HG03571 (cell line): Measurements from ENCODE around the gene FASTKD3.

Experiments used
- ATAC-seq: cut with Tn5 transposase; IDR thresholded peaks from one replicate; pipeline ENCODE4 v1.9.1; 2021; ENCODE audit not compliant: unreplicated experiment

Gene FASTKD3

DNA sequence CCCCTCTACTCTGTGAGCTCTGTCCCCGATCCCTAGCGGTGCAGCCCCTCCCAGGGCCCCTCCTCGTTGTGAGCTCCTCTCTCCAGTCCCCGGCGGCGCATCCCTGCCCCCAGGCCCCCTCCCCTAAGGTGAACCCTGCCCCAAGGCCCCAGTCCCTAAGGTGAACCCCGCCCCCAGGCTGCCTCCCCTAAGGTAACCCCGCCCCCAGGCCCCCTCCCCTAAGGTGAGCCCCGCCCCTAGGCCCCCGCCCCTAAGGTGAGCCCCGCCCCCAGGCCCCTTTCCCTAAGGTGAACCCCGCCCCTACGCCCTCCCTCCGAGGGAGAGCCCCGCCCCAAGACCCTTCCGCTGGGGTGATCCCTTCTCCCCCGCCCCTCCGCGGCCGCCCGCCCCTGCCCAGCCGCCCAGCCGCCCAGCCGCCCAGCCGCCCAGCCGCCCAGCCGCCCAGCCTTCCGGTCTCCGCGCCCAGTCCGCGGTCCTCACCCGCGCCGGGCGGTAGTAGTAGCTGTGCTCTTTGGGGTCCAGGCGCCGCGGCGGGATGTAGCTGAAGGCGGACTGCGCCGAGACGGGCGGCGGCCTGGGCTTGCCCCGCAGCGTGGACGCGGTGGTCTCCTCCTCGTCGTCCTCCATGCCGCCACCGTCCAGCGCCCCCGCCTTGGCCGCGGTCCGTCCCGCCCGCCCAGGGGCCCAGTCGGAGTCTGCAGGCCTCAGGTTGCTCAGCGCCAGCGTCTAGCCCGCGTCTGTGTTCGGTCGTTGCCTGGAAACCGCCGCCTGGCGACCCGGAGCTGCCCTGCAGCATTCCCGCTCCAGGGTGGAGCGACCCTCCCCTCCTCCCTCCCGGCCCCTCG is 18.2 kb downstream of the FASTKD3 start, which contains the start of gene CFAP90:
TSS of gene CFAP90 (minus strand) at position 739 of the 845 bp plus-strand sequence. CDS start at position 627, 112 bp downstream.
- no peak for ATAC-seq

DNA sequence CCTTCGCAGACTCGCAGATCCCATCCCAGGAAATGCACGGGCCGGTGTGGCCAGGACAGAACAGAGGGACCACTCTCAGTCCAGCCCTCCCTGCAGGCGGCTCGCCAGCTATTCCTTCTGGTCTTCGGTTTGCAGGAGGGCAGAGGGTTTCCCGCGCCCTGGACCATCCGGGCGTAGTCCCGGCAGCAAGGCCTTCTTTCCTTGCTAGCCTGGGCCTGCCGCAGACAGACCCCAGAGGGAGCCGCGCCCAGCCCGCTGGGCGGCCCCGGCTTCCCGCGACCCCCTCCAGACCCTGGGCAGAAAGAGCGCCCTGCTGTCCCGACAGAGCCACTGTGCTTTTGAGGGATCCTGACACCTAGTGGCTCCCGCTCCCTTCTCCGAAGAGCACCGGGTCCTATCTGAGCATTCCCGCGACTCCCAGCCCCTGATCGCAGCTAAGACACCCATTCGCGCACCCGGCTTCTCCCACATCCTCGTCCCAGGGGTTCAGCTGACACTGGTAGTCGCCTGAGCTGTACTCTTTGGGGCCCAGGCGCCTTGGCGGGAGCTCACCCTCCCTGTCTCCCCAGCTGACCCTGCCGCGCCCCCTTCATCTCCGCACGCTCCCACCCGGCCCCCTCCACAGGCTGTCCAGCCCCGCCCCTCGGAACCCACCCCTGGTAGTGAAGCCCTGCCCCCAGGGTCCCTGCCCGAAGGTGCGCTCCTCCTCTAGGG is 19.0 kb downstream of the FASTKD3 start:
- ATAC-seq, result no peak

DNA sequence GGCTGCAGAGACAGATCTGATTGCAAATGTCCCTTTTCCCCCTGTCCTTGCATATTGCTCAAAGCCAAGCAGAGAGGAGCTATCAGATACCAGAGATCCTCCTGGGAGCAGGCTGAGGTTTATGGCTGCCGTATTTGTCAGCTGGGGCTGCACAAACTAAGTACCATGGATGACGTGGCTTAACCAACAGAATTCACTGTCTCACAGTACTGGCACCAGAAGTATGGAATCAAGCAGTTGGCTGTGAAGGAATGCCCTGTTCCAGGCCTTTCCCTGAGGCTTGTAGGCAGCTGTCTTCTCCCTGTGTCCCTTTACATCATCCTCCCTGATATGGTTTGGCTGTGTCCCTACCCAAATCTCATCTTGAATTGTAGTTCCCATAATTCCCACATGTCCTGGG is 20.5 kb downstream of the FASTKD3 start:
- no peak for ATAC-seq

DNA sequence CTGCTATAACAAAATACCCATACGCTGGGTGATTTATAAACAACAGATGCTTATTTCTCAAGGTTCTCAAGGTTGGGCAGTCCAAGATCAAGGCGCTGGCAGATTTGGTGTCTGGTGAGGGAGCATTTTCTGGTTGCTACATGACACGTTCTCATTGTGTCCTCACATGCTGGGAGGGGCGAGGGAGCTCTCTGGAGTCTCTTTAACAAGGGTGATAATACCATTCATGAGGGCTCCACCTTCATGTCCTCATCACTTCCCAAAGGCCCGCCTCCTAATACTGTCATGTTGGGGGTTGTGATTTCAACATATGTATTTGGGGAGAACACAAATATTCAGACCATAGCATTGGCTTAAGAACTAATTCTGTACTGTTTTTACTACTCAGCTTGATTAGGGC is 22.5 kb downstream of the FASTKD3 start:
- ATAC-seq, result no peak

DNA sequence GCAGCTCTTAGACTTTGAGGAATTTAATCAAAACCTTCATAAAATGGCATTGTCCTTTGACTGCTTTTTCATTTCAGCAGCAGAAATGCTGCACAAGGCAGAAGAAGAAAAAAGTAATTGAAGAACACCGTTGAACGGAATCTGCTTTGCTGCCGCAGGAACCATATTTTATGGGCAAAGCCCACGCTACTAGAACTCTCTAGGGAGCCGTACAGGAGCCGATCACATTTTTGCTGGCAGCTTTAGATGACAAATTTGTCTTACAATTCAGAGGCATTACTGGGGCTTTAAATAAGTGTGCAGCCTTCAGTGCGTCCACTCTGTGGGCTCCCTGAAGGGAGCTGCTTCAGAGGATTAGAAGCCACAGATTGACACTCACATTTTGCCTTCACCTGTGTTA is 23.3 kb downstream of the FASTKD3 start:
- ATAC-seq, result no peak

DNA sequence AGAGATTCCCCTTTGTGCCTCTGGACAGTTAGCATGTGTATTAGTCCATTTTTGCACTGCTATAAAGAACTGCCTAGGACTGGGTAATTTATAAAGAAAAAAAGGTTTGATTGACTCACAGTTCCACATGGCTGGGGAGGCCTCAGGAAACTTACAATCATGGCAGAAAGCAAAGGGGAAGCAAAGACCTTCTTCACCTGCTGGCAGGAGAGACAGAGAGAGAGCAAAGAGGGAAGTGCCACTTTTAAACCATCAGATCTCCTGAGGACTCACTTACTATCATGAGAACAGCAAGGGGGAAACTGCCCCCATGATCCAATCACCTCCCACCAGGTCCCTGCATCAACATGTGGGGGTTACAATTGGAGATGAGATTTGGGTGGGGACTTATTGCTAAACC is 23.9 kb downstream of the FASTKD3 start:
- ATAC-seq, result no peak

DNA sequence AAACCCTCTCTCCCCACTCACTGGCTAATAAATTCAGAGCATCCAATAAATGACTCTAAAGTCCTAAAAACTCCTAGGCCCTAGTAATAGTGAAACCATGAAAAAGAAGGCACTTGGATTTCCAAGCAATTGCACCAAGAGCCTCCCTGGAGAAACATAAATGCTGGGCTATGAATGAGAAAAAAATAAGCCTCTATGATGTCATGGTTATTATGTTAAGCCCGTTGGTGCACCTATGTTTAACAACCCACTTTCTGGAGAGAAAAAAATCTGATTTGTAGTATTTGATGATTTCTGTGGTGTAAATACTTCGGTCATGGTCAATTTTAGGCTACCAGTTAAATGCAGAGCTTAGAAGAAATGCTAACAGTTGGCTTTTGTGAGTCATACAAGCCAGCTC is 26.3 kb downstream of the FASTKD3 start:
- no peak for ATAC-seq

DNA sequence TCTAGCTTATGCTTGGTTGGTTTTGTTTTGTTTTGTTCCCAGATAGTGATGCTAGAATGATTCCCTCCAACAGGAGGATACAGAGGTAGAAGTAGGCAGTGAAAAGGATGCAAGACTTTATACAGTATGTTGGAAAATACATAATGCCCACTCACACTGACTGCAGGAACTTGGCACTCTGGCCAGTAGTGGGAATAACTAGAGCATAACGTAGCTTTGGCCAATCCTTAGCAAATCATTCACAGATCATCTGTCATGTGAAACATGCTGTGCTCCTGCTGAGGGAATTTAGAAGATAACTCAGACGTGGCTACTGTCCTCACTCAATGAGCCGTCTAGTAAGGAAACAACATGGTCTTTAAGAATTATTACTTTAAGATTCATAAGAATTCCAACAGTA is 31.4 kb downstream of the FASTKD3 start:
- ATAC-seq, result no peak

DNA sequence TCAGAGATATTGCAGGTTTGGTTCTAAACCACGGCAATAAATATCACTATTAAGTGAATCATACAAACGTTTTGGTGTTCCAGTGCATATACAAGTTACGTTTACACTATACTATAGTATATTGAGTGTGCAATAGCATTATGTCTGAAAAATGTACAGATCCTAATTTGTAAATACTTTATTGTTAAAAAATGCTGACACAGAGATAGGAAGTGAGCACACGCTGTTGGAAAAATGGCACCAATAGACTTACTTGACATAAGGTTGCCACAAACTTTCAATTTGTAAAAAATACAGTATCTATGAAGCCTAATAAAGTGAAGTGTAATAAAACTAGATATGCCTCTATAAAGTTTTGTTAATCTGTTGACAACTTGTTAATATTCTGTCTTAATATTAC is 33.8 kb downstream of the FASTKD3 start:
- ATAC-seq, result no peak

DNA sequence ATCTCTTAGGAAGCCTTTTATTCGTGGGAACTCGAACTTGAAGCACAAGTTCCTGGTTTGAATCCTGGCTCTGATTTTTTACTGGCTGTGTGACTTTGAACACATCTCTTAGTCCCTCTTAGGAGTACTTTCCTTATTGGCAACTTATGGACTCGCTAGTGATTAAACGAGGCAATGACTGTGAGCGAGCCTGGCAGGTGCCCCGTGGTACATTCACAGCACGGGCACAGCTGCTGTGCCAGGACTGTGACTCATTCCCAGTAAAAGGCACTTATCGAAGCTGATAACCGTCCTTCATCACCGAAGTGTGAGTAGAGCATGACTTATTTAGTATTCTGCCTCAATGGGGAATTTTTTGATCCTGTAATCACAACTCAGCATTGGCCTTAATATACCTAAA is 40.6 kb downstream of the FASTKD3 start:
- no peak for ATAC-seq

DNA sequence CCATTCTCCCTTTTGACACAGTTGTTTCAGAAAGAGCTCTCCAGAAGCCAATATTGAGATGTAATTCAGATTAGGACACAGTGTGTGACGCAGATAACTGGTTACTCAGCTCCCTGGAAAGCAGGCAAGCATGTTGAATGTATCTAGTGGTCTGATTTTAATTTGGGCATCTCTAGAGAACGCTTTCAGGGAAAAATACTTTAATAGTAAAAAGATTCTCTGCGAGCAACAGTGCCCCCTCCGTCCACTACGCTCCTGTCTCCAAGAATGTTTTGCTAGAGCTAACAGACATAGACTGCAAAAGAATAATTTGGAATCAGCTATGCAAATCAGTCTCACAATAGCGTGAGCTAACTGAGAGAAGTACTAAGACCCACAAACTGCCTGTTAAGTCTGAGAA is 41.2 kb downstream of the FASTKD3 start:
- no peak for ATAC-seq

DNA sequence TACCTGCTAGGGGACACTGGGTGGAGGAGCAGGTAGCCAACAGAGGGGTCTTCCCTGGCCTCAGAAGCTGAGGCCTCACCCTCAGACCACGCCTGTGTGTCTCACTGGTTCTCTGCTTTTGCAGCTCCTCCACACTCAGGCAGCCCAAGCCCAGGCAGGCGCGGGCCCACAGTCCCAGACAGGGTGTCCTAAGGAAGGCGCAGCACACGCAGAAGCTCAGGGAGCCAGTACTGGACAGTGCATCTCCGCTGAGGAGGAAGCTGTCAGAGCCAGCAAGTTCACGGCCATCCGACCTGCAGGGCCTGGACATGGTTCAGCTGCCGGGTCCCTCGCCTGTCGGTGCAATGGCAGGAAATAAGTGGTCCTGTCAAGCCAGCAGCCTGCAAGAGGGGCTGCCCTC is 43.2 kb downstream of the FASTKD3 start:
- ATAC-seq, result no peak

DNA sequence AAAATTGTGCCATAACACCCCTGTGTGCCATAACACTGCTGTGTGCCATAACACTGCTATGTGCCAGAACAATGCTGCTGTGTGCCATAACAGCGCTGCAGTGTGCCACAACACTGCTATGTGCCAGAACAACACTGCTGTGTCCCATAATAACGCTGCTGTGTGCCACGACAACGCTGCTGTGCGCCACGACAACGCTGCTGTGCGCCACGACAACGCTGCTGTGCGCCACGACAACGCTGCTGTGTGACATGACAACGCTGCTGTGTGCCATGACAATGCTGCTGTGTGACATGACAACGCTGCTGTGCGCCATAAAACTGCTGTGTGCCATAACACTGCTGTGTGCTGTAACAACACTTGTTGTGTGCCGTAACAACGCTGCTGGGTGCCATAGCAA is 43.8 kb downstream of the FASTKD3 start:
- no peak for ATAC-seq

DNA sequence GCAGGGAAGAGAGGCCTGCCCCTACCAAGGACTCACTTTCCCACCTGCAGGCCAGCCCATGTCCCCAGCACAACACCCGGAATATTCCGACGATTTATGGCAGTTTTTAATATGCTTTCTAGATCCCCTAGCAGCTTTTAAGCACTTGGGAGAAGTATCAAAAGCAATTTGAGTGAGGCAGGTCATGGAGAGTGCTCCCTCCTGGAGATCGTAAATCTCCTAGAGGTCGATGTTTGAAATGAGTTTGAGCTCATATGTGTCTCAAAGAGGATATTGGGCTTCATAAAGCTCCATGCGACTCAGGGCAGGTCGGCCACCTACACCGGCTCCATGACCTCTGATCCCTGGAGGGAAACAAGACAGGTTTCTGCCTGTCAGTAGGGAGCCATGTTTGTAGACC is 45.2 kb downstream of the FASTKD3 start:
- no peak for ATAC-seq

DNA sequence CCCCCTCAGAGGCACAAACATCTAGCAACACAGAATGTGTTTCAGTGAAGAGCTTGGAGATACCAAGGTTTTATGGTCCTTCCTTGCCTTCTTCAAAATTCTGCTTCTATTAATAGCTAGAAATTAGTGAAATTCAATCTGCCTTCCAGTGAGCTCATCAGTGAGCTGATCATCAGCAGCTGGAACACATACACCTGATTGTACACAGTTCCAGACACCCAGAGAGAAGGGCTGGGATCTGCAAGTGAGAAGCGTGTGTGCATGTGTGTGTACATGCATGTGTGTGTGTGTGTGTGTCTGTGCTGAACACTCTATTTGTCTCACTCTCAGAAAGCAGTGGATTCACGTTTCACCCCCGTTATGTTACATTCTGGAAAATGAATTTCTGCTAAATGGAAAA is 46.4 kb downstream of the FASTKD3 start:
- ATAC-seq, result no peak

DNA sequence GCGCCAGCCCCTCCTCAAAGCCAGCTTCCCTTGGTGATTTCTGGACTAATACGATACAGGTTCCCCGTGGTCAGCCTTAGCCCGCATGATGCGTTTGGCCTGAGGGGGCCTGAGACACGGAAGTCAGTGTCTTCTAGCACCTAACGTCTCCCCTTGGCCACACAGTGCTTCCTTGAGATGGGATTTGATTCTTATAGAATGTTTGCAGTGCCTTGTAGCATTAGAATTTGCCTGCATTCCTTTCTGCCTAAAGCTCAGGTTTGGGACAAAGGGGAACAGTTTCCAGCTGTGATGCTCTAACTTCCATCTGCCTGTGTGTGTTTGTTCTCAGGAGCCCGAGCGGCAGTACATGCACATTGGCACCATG is 52.3 kb downstream of the FASTKD3 start:
- no peak for ATAC-seq

DNA sequence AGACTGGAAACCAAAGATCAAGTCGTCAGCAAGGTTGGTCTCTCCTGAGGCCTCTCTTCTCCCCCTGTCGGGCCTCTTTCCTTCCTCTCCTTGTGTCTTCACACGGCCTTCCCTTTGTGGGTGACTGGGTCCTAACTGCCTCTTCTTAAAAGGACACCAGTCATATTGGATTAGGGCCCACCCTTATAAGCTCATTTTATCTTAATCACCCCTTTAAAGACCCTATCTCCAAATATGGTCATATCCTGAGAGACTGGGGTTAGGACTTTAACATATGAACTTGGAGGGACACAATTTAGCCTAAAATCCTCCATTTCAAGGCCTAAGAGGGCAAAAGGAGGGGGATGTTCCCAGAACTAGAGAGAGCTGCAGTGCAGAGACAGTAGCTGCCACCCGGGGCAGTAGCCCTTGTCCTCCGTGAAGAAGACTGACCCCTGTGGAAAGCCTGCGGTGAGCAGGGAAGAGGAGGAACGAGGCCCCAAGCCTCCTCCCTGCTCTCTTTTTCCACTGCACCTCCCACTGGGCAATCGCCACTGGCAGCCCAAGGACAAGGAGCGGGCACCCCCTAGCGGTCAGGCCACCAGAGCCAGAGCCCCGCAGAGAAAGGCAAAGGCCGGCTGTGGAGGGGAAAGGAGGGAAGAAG is 52.8 kb downstream of the FASTKD3 start:
- ATAC-seq, result peak; percentile 94

DNA sequence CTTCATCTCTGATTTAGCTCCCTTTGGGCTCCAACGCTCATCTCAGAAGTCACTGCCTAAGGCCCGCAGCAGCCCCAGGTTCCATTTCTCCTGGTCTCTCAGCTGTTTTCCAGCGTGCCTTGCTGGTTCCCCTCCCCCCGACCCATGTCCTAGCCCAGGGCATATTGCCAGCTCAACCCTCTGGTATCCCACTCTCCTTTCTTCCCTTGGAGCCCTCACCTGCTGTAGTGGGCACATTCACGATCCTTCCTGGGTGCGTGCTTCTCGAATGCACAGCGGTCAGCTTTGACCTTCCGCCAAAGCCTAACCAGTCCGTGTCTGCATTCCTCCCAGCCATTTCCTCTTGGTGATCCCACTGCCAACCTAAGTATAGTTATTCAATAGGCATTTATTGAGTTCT is 54.0 kb downstream of the FASTKD3 start:
- no peak for ATAC-seq

DNA sequence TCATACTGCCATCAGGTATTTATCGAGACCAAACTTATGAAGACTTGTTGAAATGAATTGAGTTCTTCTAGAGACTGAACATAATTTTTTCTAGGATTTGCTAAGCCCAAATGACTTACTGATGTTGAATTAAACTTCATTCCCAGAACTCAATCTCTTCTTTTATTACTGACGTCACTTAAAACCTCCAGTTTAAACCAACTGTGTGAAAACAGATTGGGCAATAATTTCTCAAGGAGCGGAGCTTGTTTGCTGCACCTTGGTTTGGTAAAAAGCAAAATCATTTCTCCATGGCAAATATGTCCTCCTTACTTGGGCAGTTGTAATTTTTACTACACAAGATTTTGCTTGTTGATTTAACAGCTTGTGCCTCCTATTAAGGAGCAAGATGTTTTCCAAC is 55.3 kb downstream of the FASTKD3 start:
- no peak for ATAC-seq

DNA sequence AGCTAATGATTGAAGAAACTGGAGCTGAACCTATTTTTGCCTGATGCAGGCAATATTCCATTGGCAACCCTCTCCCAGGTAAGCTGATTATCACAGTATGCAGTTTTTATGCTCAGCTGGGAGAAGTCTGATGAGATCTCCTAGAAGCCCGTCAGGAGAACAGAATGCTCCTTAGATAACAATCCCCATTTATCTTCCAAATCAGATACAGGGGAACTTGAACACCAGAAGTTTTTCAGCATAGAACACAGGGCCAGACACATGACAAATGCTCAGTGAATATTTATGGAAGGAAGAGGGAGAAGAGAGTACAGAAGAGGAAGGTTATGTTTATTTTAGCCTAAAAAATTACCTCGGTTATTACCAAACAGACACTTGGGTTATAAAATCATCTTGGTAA is 55.8 kb downstream of the FASTKD3 start:
- no peak for ATAC-seq

DNA sequence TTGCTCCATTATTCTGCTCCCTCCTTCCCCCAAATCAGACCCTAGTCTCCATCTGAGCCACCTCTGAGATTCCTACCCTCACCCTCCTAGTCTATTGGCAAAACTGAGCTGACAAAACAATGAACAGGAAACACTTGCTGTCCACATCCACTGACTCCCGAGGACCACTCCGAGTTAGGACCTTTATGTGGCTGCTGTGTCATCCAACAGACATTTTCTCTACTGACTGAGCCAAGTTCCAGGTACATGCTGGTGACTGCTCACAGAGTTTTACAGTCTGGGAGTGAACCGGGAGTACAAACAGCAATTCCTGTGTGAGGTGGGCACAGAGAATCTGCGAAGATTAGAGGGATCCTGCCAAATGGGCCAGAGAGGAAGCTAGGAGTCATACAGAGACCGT is 57.1 kb downstream of the FASTKD3 start:
- no peak for ATAC-seq
